Activated CD8-positive, alpha-beta memory T cell treated with anti-CD3 and anti-CD28 coated beads for 4 hours (primary cell): Measurements from ENCODE around the gene AGTR1.
"Not testable (repeated sequence)": the region's sequence is repeated elsewhere in the genome, so short reads cannot be mapped to it uniquely, and the experiment has no call there.

Experiments
- DNase-seq, 2 donors: peaks; one replicate each; pipeline ENCODE4 v3.0.0-alpha.2; 2020; ENCODE audit warnings: low read depth in 2 of 2

The AGTR1 gene

GRCh38 chr3:148758303-148758884 is 60.7 kb downstream of the AGTR1 start:
- no peak for DNase-seq

- DNase-seq, result no peak
Observed at GRCh38 chr3:148759430-148759829, 61.7 kb downstream of the AGTR1 start.

- DNase-seq, result no peak
Observed at GRCh38 chr3:148763156-148763680, 65.5 kb downstream of the AGTR1 start.

GRCh38 chr3:148763986-148764935 is 66.6 kb downstream of the AGTR1 start:
- DNase-seq, result no peak

GRCh38 chr3:148772361-148772760 is 74.7 kb downstream of the AGTR1 start:
- DNase-seq, result no peak

GRCh38 chr3:148772835-148773234 is 75.1 kb downstream of the AGTR1 start:
- DNase-seq, result no peak

- no peak for DNase-seq
Observed at GRCh38 chr3:148773805-148774204, 76.1 kb downstream of the AGTR1 start.

GRCh38 chr3:148778926-148779325 is 81.2 kb downstream of the AGTR1 start:
- no peak for DNase-seq

- not testable (repeated sequence) for DNase-seq
Observed at GRCh38 chr3:148785026-148785425, 87.3 kb downstream of the AGTR1 start.

- not testable (repeated sequence) for DNase-seq
Observed at GRCh38 chr3:148786159-148786558, 88.5 kb downstream of the AGTR1 start.

- no peak for DNase-seq
Observed at GRCh38 chr3:148789146-148789545, 91.4 kb downstream of the AGTR1 start.

GRCh38 chr3:148789906-148790305 is 92.2 kb downstream of the AGTR1 start:
- DNase-seq, result no peak

- DNase-seq, result no peak
Observed at GRCh38 chr3:148790370-148790769, 92.7 kb downstream of the AGTR1 start.

- no peak for DNase-seq
Observed at GRCh38 chr3:148790851-148791735, 93.4 kb downstream of the AGTR1 start.

- DNase-seq, result no peak
Observed at GRCh38 chr3:148791920-148792319, 94.2 kb downstream of the AGTR1 start.

- DNase-seq, result no peak
Observed at GRCh38 chr3:148792516-148792915, 94.8 kb downstream of the AGTR1 start.
